ENCODE results near the gene C6orf15.

The C6orf15 gene

GRCh38 chr6:31112478-31112877, at the start of gene C6orf15:
C6orf15 (minus strand) TSS chr6:31112575; CDS start chr6:31112555, 20 bp downstream.
- DNase-seq (ENCODE audit: low read depth): no peak

GRCh38 chr6:31161216-31162126, 49.1 kb upstream of the C6orf15 start:
- DNase-seq (ENCODE audit: low read depth): no peak
- H3K4me3 ChIP-seq (ENCODE audit: low read length): no peak overlapping the region
- no peak for TF ChIP-seq CTCF (conservative IDR thresholded peaks at IDR 0.05; ENCODE audit: low read length)

More at GRCh38 chr6:31112478-31112877, at the start of gene C6orf15:
- no peak within 1 kb of the TSS for H3K4me3 ChIP-seq (ENCODE audit: low read length)
- no peak for TF ChIP-seq CTCF (conservative IDR thresholded peaks at IDR 0.05; ENCODE audit: low read length)

DNA sequence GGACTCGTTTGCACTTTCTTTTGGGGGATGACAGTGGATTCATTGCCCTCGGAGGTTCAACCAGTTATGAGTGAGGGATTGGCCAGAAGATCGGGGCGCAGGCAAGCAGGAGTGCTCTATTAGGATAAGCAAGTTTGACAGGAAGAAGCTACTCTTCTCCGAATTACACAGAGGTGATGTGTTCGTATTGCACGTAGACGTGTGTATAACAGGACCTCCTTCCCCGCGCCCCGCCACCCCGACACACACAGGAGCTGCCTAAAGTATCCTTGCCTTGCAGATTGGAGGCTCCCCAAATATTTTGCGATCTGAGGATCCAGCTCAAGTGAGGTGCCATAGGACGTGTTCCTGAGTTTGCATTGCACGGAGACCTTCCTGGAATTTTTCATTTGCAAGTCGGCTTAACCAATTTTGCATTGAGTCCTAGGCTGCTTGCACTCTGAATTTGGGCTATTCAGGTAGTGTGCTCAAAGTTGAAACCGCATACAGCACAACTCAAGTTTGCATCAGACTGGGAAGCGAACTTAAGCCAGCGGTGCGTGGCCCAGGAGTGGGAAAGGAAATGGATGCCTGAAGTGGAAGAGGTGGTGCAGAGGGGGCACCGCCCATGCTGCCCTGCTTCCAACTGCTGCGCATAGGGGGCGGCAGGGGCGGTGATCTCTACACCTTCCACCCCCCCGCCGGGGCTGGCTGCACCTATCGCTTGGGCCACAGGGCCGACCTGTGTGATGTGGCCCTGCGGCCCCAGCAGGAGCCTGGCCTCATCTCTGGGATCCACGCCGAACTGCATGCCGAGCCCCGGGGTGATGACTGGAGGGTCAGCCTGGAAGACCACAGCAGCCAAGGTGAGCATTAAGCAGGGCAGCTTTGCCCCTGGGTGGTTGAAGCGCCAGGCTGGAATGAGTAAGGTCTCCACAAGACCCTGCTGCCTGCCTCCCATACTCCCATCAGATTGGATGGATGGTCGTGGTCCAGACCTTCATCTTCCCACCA, 46.8 kb upstream of the C6orf15 start:
- peak; percentile 15 for DNase-seq (ENCODE audit: low read depth)
- peak; percentile 12; the same call in 1 of the 2 replicates for TF ChIP-seq CTCF (conservative IDR thresholded peaks at IDR 0.05; ENCODE audit: low read length)

GRCh38 chr6:31158140-31158862, 45.9 kb upstream of the C6orf15 start, which contains the start of gene TCF19:
TCF19 (plus strand) TSS chr6:31158589; CDS start chr6:31159470, 881 bp downstream.
- no peak for TF ChIP-seq CTCF (conservative IDR thresholded peaks at IDR 0.05; ENCODE audit: low read length)
- peak; percentile 98 for DNase-seq (ENCODE audit: low read depth)
- peak within 1 kb of the TSS; percentile 89 for H3K4me3 ChIP-seq (ENCODE audit: low read length)

More for the DNA sequence above, 46.8 kb upstream of the C6orf15 start:
- peak overlapping the region; percentile 89 for H3K4me3 ChIP-seq (ENCODE audit: low read length)

DNA sequence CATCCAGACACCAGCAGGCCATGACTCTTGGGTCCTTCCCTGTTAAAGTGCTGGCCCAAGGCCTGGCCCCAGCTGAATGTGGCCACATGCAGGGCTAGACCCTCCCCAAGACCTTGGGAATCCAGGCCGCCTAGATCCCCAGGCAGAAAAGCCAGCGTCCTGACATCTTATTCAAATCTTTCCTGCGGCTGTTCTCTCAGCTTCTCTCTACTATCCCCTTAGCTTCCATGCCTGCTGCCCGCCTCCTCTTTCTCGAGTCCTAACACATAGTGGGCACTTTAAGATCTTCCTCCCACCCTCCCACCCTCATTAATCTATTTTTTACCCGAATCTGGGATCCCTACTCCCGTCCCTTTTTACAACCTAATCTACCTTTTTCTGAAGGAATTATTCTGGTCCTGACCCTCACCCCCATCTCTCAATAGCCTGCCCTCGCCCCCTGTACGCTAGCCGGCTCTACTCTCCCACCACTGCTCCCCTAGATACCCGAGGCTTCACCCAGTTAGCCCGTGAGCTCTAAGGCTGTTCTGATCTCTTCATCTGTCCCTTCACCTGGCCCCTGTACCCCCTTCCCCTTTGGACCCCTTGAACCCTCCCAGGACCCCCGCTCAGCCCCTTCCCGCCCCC, 45.3 kb upstream of the C6orf15 start, which contains the start of gene CCHCR1:
TSS of gene CCHCR1 (minus strand) at position 290 of the 627 bp plus-strand sequence. CDS start at position 88, 202 bp downstream.
- no peak for DNase-seq (ENCODE audit: low read depth)
- no peak for TF ChIP-seq CTCF (conservative IDR thresholded peaks at IDR 0.05; ENCODE audit: low read length)
- peak within 1 kb of the TSS; percentile 89 for H3K4me3 ChIP-seq (ENCODE audit: low read length)

GRCh38 chr6:31156641-31157040, 44.3 kb upstream of the C6orf15 start:
- no peak for DNase-seq (ENCODE audit: low read depth)
- no peak for TF ChIP-seq CTCF (conservative IDR thresholded peaks at IDR 0.05; ENCODE audit: low read length)

More at GRCh38 chr6:31156641-31157040, 44.3 kb upstream of the C6orf15 start:
- no peak overlapping the region for H3K4me3 ChIP-seq (ENCODE audit: low read length)
